Fibroblast of lung (primary cell): ENCODE results near the gene CCNA1.

ENCODE experiments used
- CTCF ChIP-seq, 2 donors: IDR thresholded peaks in 1 of 2; conservative IDR thresholded peaks in 1 of 2; 1 replicate in 1 of 2; 2 replicates in 1 of 2; pipeline ENCODE4 v1.5.1; 2011 to 2012; ENCODE audit warnings: low read length in 2 of 2, control low read depth in 1 of 2, inconsistent platforms in 1 of 2, low read depth in 1 of 2, mild to moderate bottlenecking in 1 of 2
- EZH2 ChIP-seq: IDR thresholded peaks from 2 replicates; pipeline ENCODE4 v1.5.1; 2012; ENCODE audit warnings: low read length, control low read depth, mild to moderate bottlenecking; ENCODE audit errors: missing control alignments

GRCh38 chr13:36445891-36446351, 13.6 kb downstream of the CCNA1 start:
- TF ChIP-seq CTCF (conservative IDR thresholded peaks at IDR 0.05 in 1 of 2, IDR thresholded peaks at IDR 0.05 in 1 of 2; ENCODE audit: low read depth in 1 of 2, low read length in 2 of 2), result no peak
- TF ChIP-seq EZH2, result no peak
